Lung (tissue), 12 donors: ENCODE data around the gene TNFRSF9. TPM values are rescaled to one million over a fixed set of nuclear protein-coding genes. Genes with fewer than 3 reads are reported as not detected.

Source experiments
- ATAC-seq: fragments of 200-7000 bp; cut with Tn5 transposase; one replicate; pipeline ENCODE4 v1.9.1; 2020; ENCODE audit warnings: moderate number of reproducible peaks; ENCODE audit not compliant: insufficient read depth, low FRiP score
- DNase-seq, 3 donors: peaks; one replicate each; pipeline ENCODE4 v3.0.0-alpha.2; 2013 to 2017
- H3K27ac ChIP-seq, 2 donors: one replicate each; pipeline ENCODE4 v1.5.1; 2013; ENCODE audit warnings: mild to moderate bottlenecking in 2 of 2, moderate library complexity in 2 of 2, control low read depth in 1 of 2, inconsistent platforms in 1 of 2, low read depth in 1 of 2, low read length in 1 of 2
- H3K27me3 ChIP-seq, 3 donors: one replicate each; pipeline ENCODE4 v1.5.1; 2013; ENCODE audit warnings: low read length in 2 of 3; ENCODE audit not compliant: control insufficient read depth in 3 of 3, insufficient read depth in 3 of 3
- H3K36me3 ChIP-seq, 4 donors: one replicate each; pipeline ENCODE4 v1.5.1; 2013; ENCODE audit warnings: low read length in 4 of 4, mild to moderate bottlenecking in 1 of 4, moderate library complexity in 1 of 4; ENCODE audit not compliant: control insufficient read depth in 4 of 4, insufficient read depth in 4 of 4
- H3K4me1 ChIP-seq, 5 donors: one replicate each; pipeline ENCODE4 v1.5.1; 2013; ENCODE audit warnings: low read length in 5 of 5, mild to moderate bottlenecking in 2 of 5, moderate library complexity in 1 of 5; ENCODE audit not compliant: control insufficient read depth in 5 of 5, insufficient read depth in 5 of 5
- H3K4me3 ChIP-seq: one replicate; pipeline ENCODE4 v1.5.1; 2013; ENCODE audit warnings: mild to moderate bottlenecking, control low read depth, moderate library complexity
- H3K9ac ChIP-seq, 2 donors: one replicate each; pipeline ENCODE4 v1.5.1; 2013; ENCODE audit warnings: low read length in 2 of 2, control low read depth in 1 of 2; ENCODE audit not compliant: insufficient read depth in 1 of 2
- H3K9me3 ChIP-seq, 4 donors: one replicate each; pipeline ENCODE4 v1.5.1; 2013; ENCODE audit warnings: low read length in 3 of 4, mild to moderate bottlenecking in 1 of 4, moderate library complexity in 1 of 4; ENCODE audit not compliant: control insufficient read depth in 4 of 4, insufficient read depth in 3 of 4
- WGBS, 2 donors: extraction: QIAGEN DNeasy Blood & Tissue Kit; methylation state at CpG; one replicate each; pipeline ENCODE4 v1.1.7; 2013; 5-methylcytosine and 5-hydroxymethylcytosine counted together
- polyA plus RNA-seq, 2 donors: library from polyadenylated mRNA; stranded (reverse); fragments of 200-250 nt; gene quantifications; one replicate each; pipeline ENCODE4 v1.2.1, GENCODE V29; 2013
- total RNA-seq, 2 donors: library from RNA; depleted of rRNA in 1 of 2; stranded (reverse); fragments of >200 nt in 1 of 2; gene quantifications; one replicate each; pipeline ENCODE4 v1.2.1, GENCODE V29; 2014 to 2021
- TF ChIP-seq, protein P1 (sequence below): IDR thresholded peaks from 2 replicates; pipeline ENCODE4 v1.5.1; 2012; ENCODE audit warnings: mild to moderate bottlenecking; ENCODE audit errors: control extremely low read depth, extremely low read depth
- donor health status: control.
- donor health status: control.
- donor health status: Bipolar disorder and iron deficiency.
- donor health status: healthy.
- donor health status: DM: yes; HTN: yes; CAD: no.

The TNFRSF9 gene
- total and polyA plus RNA-seq, 4 donors = 0.45 to 2.0 (median 0.65) TPM

DNA sequence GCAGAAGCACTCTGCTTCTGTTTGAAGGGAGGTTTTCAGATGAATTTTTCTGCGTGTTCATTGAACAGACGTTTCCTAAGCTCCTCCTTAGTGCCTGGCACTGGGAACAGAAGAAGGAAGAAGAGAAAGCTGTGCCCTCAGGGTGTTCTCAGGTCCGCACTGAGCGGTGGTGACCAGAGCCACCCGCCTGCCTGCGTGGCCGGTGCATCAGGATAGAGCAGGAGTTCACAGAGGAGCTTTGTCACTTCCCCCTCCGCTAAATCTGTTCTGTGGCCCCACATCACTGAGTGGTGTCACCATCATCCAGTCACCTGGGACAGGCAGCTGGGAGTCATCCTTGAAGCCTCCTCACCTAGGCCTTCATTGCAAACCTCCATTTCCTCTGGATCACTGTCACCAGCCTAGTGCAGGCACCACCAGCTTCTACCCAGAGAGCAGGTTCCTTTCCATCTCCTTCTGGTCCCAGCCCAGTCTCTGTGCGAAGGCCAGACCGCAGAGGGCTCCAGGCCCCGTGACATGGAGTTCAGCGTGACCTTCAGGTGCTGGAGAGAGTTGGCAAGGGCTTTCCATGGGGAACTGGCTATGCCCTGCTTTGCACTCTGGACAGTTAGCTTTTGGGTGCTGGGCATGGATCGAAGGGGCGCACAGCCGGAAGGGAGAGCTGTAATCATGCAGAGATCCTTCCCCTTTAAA is 42.6 kb upstream of the TNFRSF9 start:
- no peaks in the 10 kb centered on the region for H3K9me3 ChIP-seq
- WGBS, 2 donors = 95 to 96% methylated on average over 15 of the region's 15 CpGs

GRCh38 chr1:7980984-7981383 is 40.3 kb upstream of the TNFRSF9 start:
- peaks cover 29 to 53% (median 31%) of the 10 kb centered on the region in 4 donors for H3K36me3 ChIP-seq
- ATAC-seq = no peak
- no peaks in the 10 kb centered on the region for H3K9me3 ChIP-seq
- DNase-seq = no peak
- TF ChIP-seq, protein P1, sequence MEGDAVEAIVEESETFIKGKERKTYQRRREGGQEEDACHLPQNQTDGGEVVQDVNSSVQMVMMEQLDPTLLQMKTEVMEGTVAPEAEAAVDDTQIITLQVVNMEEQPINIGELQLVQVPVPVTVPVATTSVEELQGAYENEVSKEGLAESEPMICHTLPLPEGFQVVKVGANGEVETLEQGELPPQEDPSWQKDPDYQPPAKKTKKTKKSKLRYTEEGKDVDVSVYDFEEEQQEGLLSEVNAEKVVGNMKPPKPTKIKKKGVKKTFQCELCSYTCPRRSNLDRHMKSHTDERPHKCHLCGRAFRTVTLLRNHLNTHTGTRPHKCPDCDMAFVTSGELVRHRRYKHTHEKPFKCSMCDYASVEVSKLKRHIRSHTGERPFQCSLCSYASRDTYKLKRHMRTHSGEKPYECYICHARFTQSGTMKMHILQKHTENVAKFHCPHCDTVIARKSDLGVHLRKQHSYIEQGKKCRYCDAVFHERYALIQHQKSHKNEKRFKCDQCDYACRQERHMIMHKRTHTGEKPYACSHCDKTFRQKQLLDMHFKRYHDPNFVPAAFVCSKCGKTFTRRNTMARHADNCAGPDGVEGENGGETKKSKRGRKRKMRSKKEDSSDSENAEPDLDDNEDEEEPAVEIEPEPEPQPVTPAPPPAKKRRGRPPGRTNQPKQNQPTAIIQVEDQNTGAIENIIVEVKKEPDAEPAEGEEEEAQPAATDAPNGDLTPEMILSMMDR = no peak
- H3K4me1 ChIP-seq = peaks cover 0 to 2% (median 0%) of the 10 kb centered on the region in 5 donors
- H3K4me3 ChIP-seq = no peak overlapping the region
- no peaks in the 10 kb centered on the region for H3K27me3 ChIP-seq
- no peak overlapping the region for H3K9ac ChIP-seq
- no peak overlapping the region for H3K27ac ChIP-seq
- 92 to 95% methylated on average over 7 of the region's 7 CpGs for WGBS, 2 donors

More for the DNA sequence above, 42.6 kb upstream of the TNFRSF9 start:
- Histone ChIP-seq H3K4me3 (no peak overlapping the region), H3K36me3 (peaks cover 29 to 59% (median 33%) of the 10 kb centered on the region in 4 donors), H3K27me3 (no peaks in the 10 kb centered on the region), H3K27ac (no peak overlapping the region), H3K4me1 (peaks cover 0 to 2% (median 0%) of the 10 kb centered on the region in 5 donors), H3K9ac (no peak overlapping the region)
- no peak for DNase-seq
- no peak for ATAC-seq
- TF ChIP-seq, protein P1 = no peak

DNA sequence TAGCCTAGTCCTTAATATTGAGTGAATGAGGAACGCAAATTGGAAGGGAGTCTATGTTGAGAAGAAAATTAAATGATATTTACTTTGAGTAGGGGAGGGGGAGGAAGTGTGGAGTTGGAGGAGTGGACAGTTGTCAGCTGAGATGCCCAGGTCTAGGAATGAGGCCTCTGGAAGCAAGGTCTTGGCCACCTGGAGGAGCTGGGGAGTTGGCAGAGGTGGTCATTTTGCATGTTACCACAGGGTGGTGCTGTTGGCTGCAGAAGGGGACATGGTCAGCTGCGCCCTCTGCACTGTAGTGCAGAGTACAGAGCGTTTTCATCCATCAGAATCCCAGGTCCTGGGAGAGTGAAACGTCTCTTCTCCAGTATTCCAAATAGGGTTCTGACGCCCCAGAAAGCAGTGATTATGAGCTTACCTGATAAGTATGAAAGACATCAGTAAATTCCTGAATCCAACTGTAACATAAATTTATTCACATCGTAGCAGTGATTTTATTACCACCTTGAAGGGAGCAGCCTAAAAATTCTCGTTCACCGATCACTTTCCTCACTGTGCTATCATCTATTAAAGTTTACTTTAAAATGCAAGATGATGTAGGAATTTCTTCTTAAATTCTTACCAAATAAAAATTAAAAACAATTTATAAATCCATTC is 34.7 kb upstream of the TNFRSF9 start:
- WGBS, 2 donors = 70 to 82% methylated on average over 8 of the region's 8 CpGs
- no peak overlapping the region for H3K27ac ChIP-seq
- TF ChIP-seq, protein P1 = peak; percentile 81
- H3K27me3 ChIP-seq = no peaks in the 10 kb centered on the region
- peaks cover 18 to 39% (median 20%) of the 10 kb centered on the region in 4 donors for H3K36me3 ChIP-seq
- H3K4me1 ChIP-seq = no peaks in the 10 kb centered on the region
- H3K4me3 ChIP-seq = no peak overlapping the region
- ATAC-seq (peak; percentile 91), DNase-seq (peak; percentile 47 to 68 (median 66))
- no peaks in the 10 kb centered on the region for H3K9me3 ChIP-seq
- H3K9ac ChIP-seq = no peak overlapping the region
